T-cell (primary cell): ENCODE results near the gene SHMT1. TPM values are rescaled to one million over a fixed set of nuclear protein-coding genes. Genes with fewer than 3 reads are reported as not detected.

ENCODE experiments used
- ATAC-seq, 4 experiments: fragments of 200-7000 bp in 3 of 4; fragments of 150-1000 bp in 1 of 4; cut with Tn5 transposase; replicated peaks in 1 of 4; 1 replicate in 3 of 4; 2 replicates in 1 of 4; pipeline ENCODE4 v1.10.0; 2021; ENCODE audit warnings: moderate library complexity in 3 of 4, mild to moderate bottlenecking in 2 of 4, moderate number of reproducible peaks in 1 of 4
- CTCF ChIA-PET, 2 donors: fragments of 300-600 bp; sonication (Branson Sonifier 250); formaldehyde crosslinking; loops; one replicate each; lab custom pipeline; 2022; ENCODE audit warnings: antibody characterized with exemption in 2 of 2; lab: Charles Lee
- POLR2A ChIA-PET, 2 donors: fragments of 300-600 bp; sonication (Branson Sonifier 250); formaldehyde crosslinking; loops; one replicate each; lab custom pipeline; 2022; ENCODE audit warnings: antibody characterized with exemption in 2 of 2; lab: Charles Lee
- DNase-seq, 35 experiments: peaks; one replicate each; pipeline versions ENCODE4 v3.0.0 to v3.0.0-alpha.2; 2013 to 2023
- H3K27ac ChIP-seq: one replicate; pipeline ENCODE4 v1.5.1; 2013; ENCODE audit warnings: low read length
- H3K27me3 ChIP-seq, 2 experiments: replicated peaks in 1 of 2; 1 replicate in 1 of 2; 2 replicates in 1 of 2; pipeline versions ENCODE4 v1.6.1 to v1.7.0; 2013; ENCODE audit warnings: low read length in 1 of 2, mixed read lengths in 1 of 2; ENCODE audit not compliant: control insufficient read depth in 2 of 2, insufficient read depth in 2 of 2; ENCODE audit errors: extremely low read depth in 1 of 2
- H3K36me3 ChIP-seq, 2 donors: 1 replicate in 1 of 2; 2 replicates in 1 of 2; pipeline versions ENCODE4 v1.6.1 to v1.7.0; 2013; ENCODE audit warnings: low read length in 1 of 2; ENCODE audit not compliant: control insufficient read depth in 2 of 2, insufficient read depth in 1 of 2; ENCODE audit errors: extremely low read depth in 1 of 2
- H3K4me1 ChIP-seq, 2 experiments: 1 replicate in 1 of 2; 2 replicates in 1 of 2; pipeline versions ENCODE4 v1.6.1 to v1.7.0; 2013; ENCODE audit warnings: low read length in 2 of 2, mixed read lengths in 1 of 2; ENCODE audit not compliant: insufficient read depth in 2 of 2, control insufficient read depth in 1 of 2; ENCODE audit errors: extremely low read depth in 1 of 2
- H3K4me3 ChIP-seq, 2 donors: 1 replicate in 1 of 2; 2 replicates in 1 of 2; pipeline versions ENCODE4 v1.5.1 to v1.7.0; 2013; ENCODE audit warnings: mild to moderate bottlenecking in 2 of 2, low read length in 1 of 2, moderate library complexity in 1 of 2; ENCODE audit not compliant: control insufficient read depth in 1 of 2; ENCODE audit errors: extremely low read depth in 1 of 2
- H3K9me3 ChIP-seq: 2 replicates; pipeline ENCODE4 v1.7.0; 2013
- H3K27ac Mint-ChIP-seq, 2 donors: one replicate each; pipeline ENCODE4 v1.8.0; 2020 to 2021; ENCODE audit warnings: mild to moderate bottlenecking in 2 of 2, mixed read lengths in 2 of 2
- H3K27me3 Mint-ChIP-seq, 2 donors: one replicate each; pipeline ENCODE4 v1.8.0; 2021 to 2022; ENCODE audit warnings: mixed read lengths in 2 of 2
- H3K36me3 Mint-ChIP-seq: one replicate; pipeline ENCODE4 v1.8.0; 2021; ENCODE audit warnings: mixed read lengths
- H3K4me1 Mint-ChIP-seq, 3 donors: one replicate each; pipeline ENCODE4 v1.8.0; 2020 to 2022; ENCODE audit warnings: mixed read lengths in 3 of 3, mild to moderate bottlenecking in 1 of 3
- H3K4me3 Mint-ChIP-seq, 3 donors: one replicate each; pipeline ENCODE4 v1.8.0; 2020 to 2022; ENCODE audit warnings: mild to moderate bottlenecking in 3 of 3, mixed read lengths in 3 of 3, moderate library complexity in 3 of 3
- H3K9me3 Mint-ChIP-seq, 3 donors: one replicate each; pipeline ENCODE4 v1.8.0; 2020 to 2022; ENCODE audit warnings: mixed read lengths in 3 of 3
- WGBS: methylation state at CpG from one replicate; pipeline ENCODE4 v1.1.5; 2013; ENCODE audit warnings: missing lambda C conversion rate; ENCODE audit not compliant: insufficient coverage; 5-methylcytosine and 5-hydroxymethylcytosine counted together
- total RNA-seq, 35 experiments: library from RNA in 6 of 35; stranded (reverse) in 6 of 35; fragments of 120-200 nt in 1 of 35; gene quantifications; one replicate each; pipeline versions ENCODE4 v1.2.1 to v1.2.4 and lab custom pipeline; 2013 to 2026

SHMT1 gene
- total RNA-seq, 5 donors from 2014 or later (not counting 1 experiment from before 2014, with no cell fraction given), result 8.3 to 14.7 (median 13.1) TPM

- no peaks in the 10 kb centered on the region for H3K9me3 Mint-ChIP-seq
- H3K27me3 Mint-ChIP-seq, result no peaks in the 10 kb centered on the region
- WGBS, result no CpG with 5 or more reads among the region's 4 CpGs
- Histone ChIP-seq H3K4me3 (no peak overlapping the region), H3K9me3 (no peaks in the 10 kb centered on the region), H3K36me3 (peaks cover 5 to 40% of the 10 kb centered on the region in 2 donors), H3K4me1 (peaks cover 0 to 17% of the 10 kb centered on the region in 2 experiments), H3K27me3 (no peaks in the 10 kb centered on the region), H3K27ac (no peak overlapping the region)
- H3K36me3 Mint-ChIP-seq, result peaks cover 18% of the 10 kb centered on the region
- no peak overlapping the region for H3K4me3 Mint-ChIP-seq
- peaks cover 12 to 16% (median 14%) of the 10 kb centered on the region in 3 donors for H3K4me1 Mint-ChIP-seq
- peak overlapping the region in 1 of 2 donors; percentile 44 for H3K27ac Mint-ChIP-seq
- ChIA-PET POLR2A (interaction anchor here in 1 of 2 donors (0.6 kb wide), 1 partner anchor 45 kb away, joined by 3 read pairs; no protein-coding TSS in a partner anchor), CTCF (interaction anchor here in 1 of 2 donors (0.6 kb wide), 1 partner anchor 913 kb away, joined by 3 read pairs; no protein-coding TSS in a partner anchor)
- ATAC-seq (no peak), DNase-seq (no peak)
These were observed 30.4 kb downstream of the SHMT1 start for GRCh38 chr17:18332909-18333489.

- peaks cover 0 to 17% of the 10 kb centered on the region in 2 experiments for H3K4me1 ChIP-seq
- no peaks in the 10 kb centered on the region for H3K27me3 Mint-ChIP-seq
- ChIA-PET POLR2A (no interaction called here), CTCF (interaction anchor here in 1 of 2 donors (0.6 kb wide), 1 partner anchor 644 kb away, joined by 4 read pairs; no protein-coding TSS in a partner anchor)
- H3K4me3 ChIP-seq, result no peak overlapping the region
- peak overlapping the region in 1 of 3 donors; percentile 53 for H3K4me3 Mint-ChIP-seq
- H3K36me3 Mint-ChIP-seq, result peaks cover 14% of the 10 kb centered on the region
- no peaks in the 10 kb centered on the region for H3K27me3 ChIP-seq
- H3K9me3 Mint-ChIP-seq, result no peaks in the 10 kb centered on the region
- peak overlapping the region; percentile 84 to 91 for H3K27ac Mint-ChIP-seq
- no peaks in the 10 kb centered on the region for H3K9me3 ChIP-seq
- H3K27ac ChIP-seq, result no peak overlapping the region
- WGBS, result 38% methylated on average over 4 of the region's 9 CpGs
- peaks cover 12 to 16% (median 14%) of the 10 kb centered on the region in 3 donors for H3K4me1 Mint-ChIP-seq
- ATAC-seq (peak in 3 of 4 experiments; percentile 51 to 83 (median 77)), DNase-seq (peak in 6 of 35 experiments; percentile 10 to 43 (median 14))
- H3K36me3 ChIP-seq, result peaks cover 8 to 40% of the 10 kb centered on the region in 2 donors
These were observed 31.5 kb downstream of the SHMT1 start for GRCh38 chr17:18331879-18332278.

GRCh38 chr17:18328643-18329204, 34.6 kb downstream of the SHMT1 start:
- Histone ChIP-seq H3K27ac (no peak overlapping the region), H3K9me3 (no peaks in the 10 kb centered on the region), H3K27me3 (no peaks in the 10 kb centered on the region), H3K4me3 (no peak overlapping the region), H3K4me1 (peaks cover 0 to 22% of the 10 kb centered on the region in 2 experiments), H3K36me3 (peaks cover 18 to 55% of the 10 kb centered on the region in 2 donors)
- Mint-ChIP-seq H3K4me1 (peaks cover 19 to 24% (median 21%) of the 10 kb centered on the region in 3 donors), H3K36me3 (peaks cover 28% of the 10 kb centered on the region), H3K27ac (no peak overlapping the region), H3K27me3 (no peaks in the 10 kb centered on the region), H3K9me3 (no peaks in the 10 kb centered on the region), H3K4me3 (no peak overlapping the region)
- DNase-seq, result no peak
- POLR2A ChIA-PET, result no interaction called here
- CTCF ChIA-PET, result no interaction called here
- WGBS, result 96% methylated on average over 9 of the region's 9 CpGs
- ATAC-seq, result no peak

- ChIA-PET POLR2A (no interaction called here), CTCF (no interaction called here)
- 100% methylated on average over 3 of the region's 10 CpGs for WGBS
- Histone ChIP-seq H3K4me1 (peaks cover 0 to 32% of the 10 kb centered on the region in 2 experiments), H3K9me3 (no peaks in the 10 kb centered on the region), H3K36me3 (peaks cover 24 to 64% of the 10 kb centered on the region in 2 donors), H3K27me3 (no peaks in the 10 kb centered on the region), H3K4me3 (no peak overlapping the region), H3K27ac (no peak overlapping the region)
- H3K9me3 Mint-ChIP-seq, result no peaks in the 10 kb centered on the region
- ATAC-seq (no peak), DNase-seq (no peak)
- no peaks in the 10 kb centered on the region for H3K27me3 Mint-ChIP-seq
- H3K36me3 Mint-ChIP-seq, result peaks cover 29% of the 10 kb centered on the region
- no peak overlapping the region for H3K4me3 Mint-ChIP-seq
- H3K27ac Mint-ChIP-seq, result no peak overlapping the region
- H3K4me1 Mint-ChIP-seq, result peaks cover 18 to 25% (median 21%) of the 10 kb centered on the region in 3 donors
These were observed 35.8 kb downstream of the SHMT1 start for GRCh38 chr17:18327556-18327955.

- no peak overlapping the region for H3K27ac Mint-ChIP-seq
- Histone ChIP-seq H3K36me3 (peaks cover 24 to 62% of the 10 kb centered on the region in 2 donors), H3K9me3 (no peaks in the 10 kb centered on the region), H3K4me3 (no peak overlapping the region), H3K27me3 (no peaks in the 10 kb centered on the region), H3K27ac (no peak overlapping the region), H3K4me1 (peaks cover 0 to 27% of the 10 kb centered on the region in 2 experiments)
- POLR2A ChIA-PET, result no interaction called here
- no peaks in the 10 kb centered on the region for H3K27me3 Mint-ChIP-seq
- 75% methylated on average over 2 of the region's 2 CpGs for WGBS
- DNase-seq, result no peak
- CTCF ChIA-PET, result no interaction called here
- no peak for ATAC-seq
- H3K36me3 Mint-ChIP-seq, result peaks cover 30% of the 10 kb centered on the region
- no peaks in the 10 kb centered on the region for H3K9me3 Mint-ChIP-seq
- peaks cover 14 to 24% (median 20%) of the 10 kb centered on the region in 3 donors for H3K4me1 Mint-ChIP-seq
- H3K4me3 Mint-ChIP-seq, result no peak overlapping the region
These were observed 36.3 kb downstream of the SHMT1 start for GRCh38 chr17:18327093-18327492.

GRCh38 chr17:18326572-18326971, 36.8 kb downstream of the SHMT1 start:
- Mint-ChIP-seq H3K36me3 (peaks cover 30% of the 10 kb centered on the region), H3K27ac (no peak overlapping the region), H3K9me3 (no peaks in the 10 kb centered on the region), H3K4me1 (peaks cover 13 to 21% (median 14%) of the 10 kb centered on the region in 3 donors), H3K27me3 (no peaks in the 10 kb centered on the region), H3K4me3 (no peak overlapping the region)
- H3K27me3 ChIP-seq, result no peaks in the 10 kb centered on the region
- no peak overlapping the region for H3K27ac ChIP-seq
- DNase-seq (no peak), ATAC-seq (no peak)
- peaks cover 0 to 22% of the 10 kb centered on the region in 2 experiments for H3K4me1 ChIP-seq
- 96% methylated on average over 6 of the region's 6 CpGs for WGBS
- ChIA-PET POLR2A (no interaction called here), CTCF (no interaction called here)
- H3K4me3 ChIP-seq, result no peak overlapping the region
- peaks cover 24 to 61% of the 10 kb centered on the region in 2 donors for H3K36me3 ChIP-seq
- no peaks in the 10 kb centered on the region for H3K9me3 ChIP-seq
